Measurements from ENCODE around the gene CALN1.
"Not testable (repeated sequence)": the region's sequence is repeated elsewhere in the genome, so short reads cannot be mapped to it uniquely, and the experiment has no call there.

Gene CALN1

DNA sequence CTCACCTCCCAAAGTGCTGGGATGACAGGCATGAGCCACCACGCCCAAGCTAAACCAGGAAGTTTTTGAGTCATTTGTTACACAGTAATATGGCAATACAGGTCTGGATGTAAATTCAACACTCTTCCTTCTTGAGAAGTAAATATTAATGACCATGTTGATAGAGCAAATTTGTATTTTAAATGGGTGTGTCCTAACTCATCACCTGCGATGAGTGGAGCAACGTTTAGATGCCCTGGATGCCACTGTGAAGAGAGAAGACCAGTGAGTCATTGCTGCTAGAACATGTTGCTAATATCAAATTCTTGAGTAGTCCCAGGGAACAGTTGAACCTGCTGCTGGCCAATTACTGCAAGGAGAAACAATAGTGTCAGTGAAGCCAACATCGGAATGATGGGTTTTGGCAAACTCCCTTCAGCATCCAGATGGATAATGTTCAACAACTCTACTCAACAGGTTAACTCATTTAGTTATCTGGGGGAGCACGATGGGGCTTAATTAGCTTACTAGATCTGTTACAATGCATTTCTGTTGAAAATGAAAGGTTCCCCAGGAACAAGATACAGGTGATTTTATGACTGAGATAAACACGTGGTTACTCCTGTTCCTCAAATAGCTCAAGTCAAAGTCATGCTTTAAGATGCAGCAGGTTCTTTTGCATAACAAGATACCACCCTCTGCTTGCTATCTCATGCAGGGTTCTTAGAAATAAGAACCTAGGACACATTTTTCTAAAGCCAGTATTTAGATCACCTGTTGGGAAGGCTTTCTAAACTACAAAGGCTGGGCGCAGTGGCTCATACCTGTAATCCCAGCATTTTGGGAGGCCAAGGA, 146.8 kb downstream of the CALN1 start:
- DNase-seq: no peak

DNA sequence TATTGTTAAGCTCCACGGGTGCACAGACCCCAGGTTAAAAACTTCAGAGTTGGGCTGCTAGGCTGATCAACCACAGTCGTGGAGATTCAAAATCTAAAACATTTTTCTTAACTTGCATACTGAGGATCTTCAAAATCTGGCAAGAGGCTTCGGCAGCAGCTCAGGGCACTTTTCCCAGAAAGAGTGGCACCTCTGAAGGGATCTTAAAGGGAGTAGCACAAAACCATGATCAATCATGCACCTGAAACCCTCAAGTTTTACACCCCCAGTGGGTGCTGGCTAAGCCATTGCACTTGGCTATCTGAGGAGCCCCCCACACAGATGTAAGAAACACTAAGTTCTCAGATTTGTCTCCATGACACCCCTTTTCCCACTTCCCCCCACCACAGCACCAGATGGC, 151.7 kb downstream of the CALN1 start:
- no peak for DNase-seq

DNA sequence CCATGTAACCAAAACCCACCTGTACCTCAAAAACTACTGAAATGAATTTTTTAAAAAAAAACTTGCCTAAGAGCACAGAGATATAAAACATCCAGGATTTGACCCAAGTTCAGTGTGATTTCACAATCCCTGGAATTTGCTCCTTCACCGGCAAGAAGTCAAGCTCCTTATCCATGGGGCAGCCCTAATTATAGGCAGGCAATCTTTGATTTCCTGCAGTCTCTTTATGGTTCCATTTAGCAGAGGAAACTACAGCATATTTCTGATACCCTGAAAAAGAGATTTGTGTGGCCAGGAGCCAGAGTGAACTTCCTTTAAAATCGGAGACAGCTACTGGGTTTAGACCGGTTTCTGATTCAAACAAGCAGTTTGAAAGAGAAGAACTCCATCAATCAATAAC, 154.1 kb downstream of the CALN1 start:
- DNase-seq: no peak

DNA sequence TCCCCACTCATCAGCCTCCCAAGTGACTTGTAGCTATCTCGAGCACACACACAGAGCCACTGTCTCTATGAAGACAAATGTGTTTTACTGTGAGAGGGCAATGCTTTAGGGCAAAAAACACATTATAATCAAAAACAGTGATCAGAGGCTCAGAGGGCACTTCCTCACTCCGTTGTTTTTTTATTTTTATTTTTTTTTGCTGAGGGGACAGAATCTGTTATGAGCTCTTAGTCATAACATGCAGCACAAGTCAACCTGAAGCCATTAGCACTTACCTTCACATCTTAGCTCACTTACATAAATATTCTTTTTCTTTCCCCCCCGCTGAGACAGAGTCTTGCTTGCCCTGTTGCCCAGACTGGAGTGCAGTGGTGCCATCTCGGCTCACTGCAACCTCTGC, 157.7 kb downstream of the CALN1 start:
- DNase-seq: no peak

DNA sequence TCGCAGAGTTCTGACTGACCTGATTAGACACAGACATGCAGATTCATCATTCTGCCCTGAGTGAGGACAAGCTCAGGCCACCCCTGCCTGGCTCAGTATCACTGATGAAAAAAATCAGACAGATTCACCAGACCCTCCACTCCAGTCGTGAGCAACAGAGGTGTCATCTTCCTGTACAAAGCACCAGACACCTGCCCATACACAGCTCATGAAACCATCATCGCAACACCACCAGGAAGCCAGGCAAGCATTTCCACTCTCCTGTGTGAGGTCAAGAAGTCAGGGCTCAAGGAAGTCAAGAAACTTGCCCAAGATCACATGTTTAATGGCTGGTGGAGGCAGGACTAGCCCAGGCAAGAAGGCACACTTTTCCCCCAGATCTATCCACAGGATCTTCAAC, 163.0 kb downstream of the CALN1 start:
- no peak for DNase-seq

- no peak for DNase-seq
Measured at GRCh38 chr7:72244826-72245398, 167.2 kb downstream of the CALN1 start.

DNA sequence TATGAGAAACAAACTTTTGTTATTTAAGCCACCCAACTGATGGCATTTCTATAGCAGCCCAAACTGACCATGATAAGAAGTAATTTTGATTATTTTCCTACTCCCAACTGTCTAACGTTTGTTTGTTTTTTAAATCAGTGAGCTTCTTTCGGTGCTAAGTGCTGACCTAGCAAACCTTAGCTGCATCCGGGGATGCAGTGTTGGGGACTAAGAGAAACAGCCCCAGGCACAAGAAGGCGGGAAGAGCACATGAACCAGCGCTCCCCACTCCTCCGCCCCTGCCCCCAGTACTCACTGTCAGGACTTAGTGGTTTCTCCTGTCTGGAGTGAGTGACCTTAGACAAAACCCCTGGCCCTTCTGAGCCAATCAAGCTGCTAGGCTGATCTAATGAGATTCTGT, 168.8 kb downstream of the CALN1 start:
- no peak for DNase-seq

- DNase-seq: no peak
Measured at GRCh38 chr7:72235351-72235750, 176.8 kb downstream of the CALN1 start.

- DNase-seq: no peak
Measured at GRCh38 chr7:72234086-72234485, 178.1 kb downstream of the CALN1 start.

- no peak for DNase-seq
Measured at GRCh38 chr7:72230281-72230680, 181.9 kb downstream of the CALN1 start.

GRCh38 chr7:72223351-72223750, 188.8 kb downstream of the CALN1 start:
- no peak for DNase-seq

DNA sequence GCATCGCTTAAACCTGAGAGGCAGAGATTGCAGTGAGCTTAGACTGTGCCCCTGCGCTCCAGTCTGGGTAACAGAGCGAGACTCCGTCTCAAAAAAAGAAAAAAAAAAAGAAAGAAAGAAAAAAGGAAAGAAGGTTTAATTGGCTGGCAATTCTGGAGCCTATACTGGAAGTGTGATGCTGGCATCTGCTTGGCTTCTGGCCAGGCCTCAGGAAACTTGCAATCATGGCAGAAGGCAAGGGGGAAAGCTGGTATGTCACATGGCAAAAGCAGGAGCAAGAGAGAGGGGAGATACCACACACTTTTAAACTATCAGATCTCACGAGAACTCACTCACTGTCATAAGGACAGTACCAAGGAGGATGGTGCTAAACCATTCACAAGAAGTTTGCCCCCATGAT, 190.0 kb downstream of the CALN1 start:
- no peak for DNase-seq

GRCh38 chr7:72219500-72219899, 192.6 kb downstream of the CALN1 start:
- no peak for DNase-seq

DNA sequence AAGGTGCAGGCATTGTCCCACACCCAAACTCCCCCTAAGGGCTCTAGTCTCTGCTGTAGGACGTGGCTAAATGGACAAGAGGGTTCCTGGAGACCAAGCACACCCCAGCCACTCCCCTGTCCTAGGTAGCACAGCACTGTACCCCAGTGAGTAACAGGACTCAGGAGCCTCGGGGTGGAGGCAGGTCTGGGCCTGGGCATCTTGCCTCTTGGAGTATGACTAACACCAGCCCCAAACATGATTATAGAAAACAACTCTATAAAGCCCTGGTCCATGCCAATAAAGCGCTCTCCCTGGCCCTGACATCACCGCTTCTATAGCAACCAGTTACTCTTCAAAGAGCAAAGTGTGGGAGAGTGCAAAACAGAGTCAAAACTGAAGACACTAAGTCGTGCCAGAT, 195.0 kb downstream of the CALN1 start:
- no peak for DNase-seq

DNA sequence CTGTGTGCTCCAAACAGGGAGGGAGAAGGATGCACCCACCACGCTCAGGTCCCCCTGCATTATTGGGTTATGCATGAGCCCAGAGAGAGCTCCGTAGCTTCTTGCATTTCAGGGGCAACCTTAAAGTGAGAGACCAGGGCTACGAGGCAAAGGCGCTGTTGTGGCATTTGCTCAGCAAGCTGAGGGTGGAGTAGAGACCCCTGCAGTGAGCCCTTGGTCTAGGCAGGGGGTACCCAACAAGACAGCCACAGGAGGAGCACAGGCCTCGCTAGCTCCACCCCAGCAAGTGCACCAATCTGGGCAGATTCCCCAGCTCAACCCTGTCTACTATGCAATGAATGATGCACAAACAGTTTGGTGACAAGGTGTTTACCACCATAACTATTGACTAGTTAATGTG, 198.4 kb downstream of the CALN1 start:
- no peak for DNase-seq

GRCh38 chr7:72213081-72213480, 199.1 kb downstream of the CALN1 start:
- no peak for DNase-seq

GRCh38 chr7:72211175-72211574, 201.0 kb downstream of the CALN1 start:
- DNase-seq: no peak

DNA sequence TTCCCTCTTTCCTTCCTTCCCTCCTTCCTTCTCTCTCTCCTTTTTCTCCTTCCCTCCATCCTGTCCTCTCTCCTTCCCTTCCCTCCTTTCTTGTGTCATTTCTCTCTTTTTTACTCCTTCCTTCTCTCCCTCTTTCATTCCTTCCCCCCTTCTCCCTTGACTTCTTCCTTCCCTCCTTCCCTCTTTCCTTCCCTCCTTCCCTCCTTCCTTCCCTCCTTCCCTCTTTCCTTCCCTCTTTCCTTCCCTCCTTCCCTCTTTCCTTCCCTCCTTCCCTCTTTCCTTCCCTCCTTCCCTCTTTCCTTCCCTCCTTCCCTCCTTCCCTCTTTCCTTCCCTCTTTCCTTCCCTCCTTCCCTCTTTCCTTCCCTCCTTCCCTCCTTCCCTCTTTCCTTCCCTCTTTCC, 203.1 kb downstream of the CALN1 start:
- not testable (repeated sequence) for DNase-seq

DNA sequence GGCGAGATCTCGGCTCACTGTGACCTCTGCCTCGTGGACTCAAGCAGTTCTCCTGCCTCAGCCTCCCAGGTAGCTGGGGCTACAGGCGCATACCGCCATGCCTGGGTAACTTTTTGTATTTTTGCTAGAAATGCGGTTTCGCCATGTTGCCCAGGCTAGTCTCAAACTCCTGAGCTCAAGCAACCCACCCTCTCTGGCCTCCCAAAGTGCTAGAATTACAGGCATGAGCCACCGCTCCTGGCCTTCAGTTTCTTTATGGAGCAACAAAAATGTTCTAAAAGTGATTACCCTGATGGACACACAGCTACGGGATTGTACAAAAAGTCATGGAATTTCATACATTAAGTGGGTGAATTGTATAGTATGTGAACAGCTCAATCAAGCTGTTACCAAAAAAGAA, 216.0 kb downstream of the CALN1 start:
- DNase-seq: no peak

GRCh38 chr7:72190919-72191318, 221.2 kb downstream of the CALN1 start:
- no peak for DNase-seq

DNA sequence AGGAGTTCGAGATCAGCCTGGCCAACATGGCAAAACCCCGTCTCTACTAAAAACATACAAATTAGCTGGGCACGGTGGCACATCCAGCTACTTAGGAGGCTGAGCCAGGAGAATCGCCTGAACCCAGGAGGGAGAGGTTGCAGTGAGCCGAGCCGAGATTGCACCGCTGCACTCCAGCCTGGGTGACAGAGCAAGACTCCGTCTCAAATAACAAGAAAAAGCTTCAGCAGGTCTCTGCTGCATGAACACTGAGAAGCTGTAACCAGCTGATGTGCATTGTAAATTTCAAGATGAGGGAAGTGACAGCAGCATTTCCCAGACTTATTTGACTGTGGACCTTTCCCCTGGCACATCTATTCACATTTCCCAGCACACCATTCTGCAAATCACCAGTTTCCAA, 222.0 kb downstream of the CALN1 start:
- DNase-seq: no peak

DNA sequence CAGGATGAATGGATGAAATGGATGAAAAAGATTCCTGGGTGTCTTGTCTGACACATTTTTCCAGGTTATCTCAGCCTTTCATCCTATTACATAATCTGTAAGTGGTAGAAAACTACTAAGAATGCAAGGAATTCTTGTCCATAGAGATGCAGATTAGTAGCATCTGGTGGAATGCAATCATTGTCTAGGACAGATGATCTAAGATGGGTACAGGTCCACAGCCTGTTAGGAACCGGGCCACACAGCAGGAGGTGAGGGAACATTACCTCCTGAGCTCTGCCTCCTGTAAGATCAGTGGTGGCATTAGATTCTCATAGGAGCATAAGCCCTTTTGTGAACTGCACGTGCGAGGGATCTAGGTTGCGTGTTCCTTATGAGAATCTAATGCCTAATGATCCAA, 225.0 kb downstream of the CALN1 start:
- DNase-seq: no peak

DNA sequence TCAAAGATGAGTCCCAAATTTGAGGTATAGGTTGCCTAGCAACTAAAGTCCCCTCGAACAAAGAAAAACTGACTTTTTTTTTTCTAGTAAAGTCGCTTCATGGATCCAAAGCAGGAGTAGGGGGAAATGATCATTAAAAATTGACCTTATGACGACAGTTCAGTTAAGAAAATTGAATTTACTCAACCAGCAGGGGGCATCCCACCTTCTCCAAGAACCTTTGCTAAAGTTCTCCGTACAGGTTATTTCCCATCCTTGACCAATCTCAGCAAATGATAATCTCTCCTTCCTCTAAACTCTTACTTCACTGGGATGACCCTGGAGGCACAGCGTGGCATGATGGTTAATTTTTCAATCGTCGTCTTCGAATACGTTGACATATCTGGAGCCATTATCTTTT, 228.3 kb downstream of the CALN1 start:
- DNase-seq: no peak

DNA sequence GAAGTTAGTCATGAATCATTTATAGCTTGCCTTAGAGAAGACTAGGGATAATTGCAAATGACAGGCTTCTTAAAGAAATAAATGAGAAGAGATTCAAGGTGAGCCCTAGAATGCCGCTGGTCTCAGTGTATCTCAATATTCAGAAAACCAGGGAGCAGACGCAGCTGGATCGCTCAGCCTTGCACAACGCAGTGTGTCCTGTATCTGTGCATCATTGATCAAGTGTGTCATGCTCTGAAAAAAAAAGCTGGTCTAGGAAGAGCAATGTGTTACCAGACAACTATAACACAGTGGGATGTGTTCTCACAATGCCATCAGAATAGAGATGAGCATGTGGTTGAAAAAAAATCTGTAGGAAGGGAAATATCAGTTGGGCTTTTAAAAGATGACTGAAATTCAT, 230.1 kb downstream of the CALN1 start:
- DNase-seq: no peak

DNA sequence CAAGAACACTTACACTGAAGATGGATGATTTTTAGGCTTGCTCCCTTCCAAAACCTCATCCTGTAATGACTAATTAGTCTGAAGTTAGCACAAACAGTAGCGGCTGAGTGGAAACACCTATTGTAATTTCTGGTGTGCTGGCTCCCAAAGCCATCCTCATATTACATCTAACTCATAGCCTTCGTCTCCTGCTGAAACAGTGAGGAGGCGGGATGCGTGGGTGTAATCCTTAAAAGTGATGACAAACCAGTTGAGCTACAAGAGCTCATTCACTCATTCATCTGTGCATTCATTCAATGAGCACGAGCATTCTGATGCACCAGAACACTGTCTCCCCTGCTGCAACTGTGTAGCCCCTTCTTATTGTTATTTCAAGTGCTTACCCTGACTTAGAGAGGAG, 235.3 kb downstream of the CALN1 start:
- DNase-seq: no peak

All from NCI-H446 (cell line).